Skin epidermis (tissue), 12 donors: Measurements from ENCODE around the gene PALS1.
"Not testable (repeated sequence)": the region's sequence is repeated elsewhere in the genome, so short reads cannot be mapped to it uniquely, and the experiment has no call there.

ENCODE experiments used
- H3K27ac ChIP-seq, 21 experiments: fragments of 200-600 bp; sonication (generic) in 11 of 21; one replicate each; pipeline ENCODE4 v1.5.0; 2020; ENCODE audit warnings: mild to moderate bottlenecking in 3 of 21, inconsistent platforms in 2 of 21, moderate library complexity in 2 of 21
- H3K4me3 ChIP-seq, 7 experiments: fragments of 200-600 bp; sonication (generic) in 2 of 7; one replicate each; pipeline ENCODE4 v1.5.0; 2020; ENCODE audit warnings: inconsistent platforms in 2 of 7, mild to moderate bottlenecking in 2 of 7, moderate library complexity in 1 of 7

PALS1 gene

DNA sequence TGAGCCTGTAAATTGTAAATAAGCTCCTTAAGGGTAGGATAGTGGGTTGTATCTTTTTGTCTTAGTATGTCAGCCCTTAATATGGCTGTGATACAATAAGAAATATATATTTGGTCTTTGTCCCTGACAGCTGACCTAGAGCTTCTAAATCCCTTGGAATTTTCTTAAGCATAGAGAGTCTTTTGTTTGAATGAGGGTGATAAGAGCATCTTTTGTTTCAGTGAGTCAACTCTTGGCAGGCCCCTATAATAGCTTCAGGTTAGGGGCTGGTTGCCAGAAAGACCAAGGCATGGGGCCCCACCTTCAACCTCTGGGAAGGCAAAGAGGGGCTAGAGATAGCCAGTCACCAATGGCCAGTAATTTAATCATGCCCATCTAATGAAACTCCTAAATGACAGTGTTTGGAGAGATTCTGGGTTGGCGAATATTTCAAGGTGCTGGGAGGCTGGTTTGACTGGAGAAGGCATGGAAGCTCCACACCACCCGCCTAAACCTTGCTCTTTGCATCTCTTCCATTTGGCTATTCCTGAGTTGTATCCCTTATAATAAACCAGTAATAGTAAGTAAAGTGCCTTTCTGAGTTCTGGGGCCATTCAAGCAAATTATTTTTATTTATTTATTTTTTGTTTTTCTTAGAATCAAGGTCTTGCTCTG, 10.5 kb downstream of the PALS1 start:
- Histone ChIP-seq H3K4me3 (no peak overlapping the region), H3K27ac (no peak overlapping the region)

DNA sequence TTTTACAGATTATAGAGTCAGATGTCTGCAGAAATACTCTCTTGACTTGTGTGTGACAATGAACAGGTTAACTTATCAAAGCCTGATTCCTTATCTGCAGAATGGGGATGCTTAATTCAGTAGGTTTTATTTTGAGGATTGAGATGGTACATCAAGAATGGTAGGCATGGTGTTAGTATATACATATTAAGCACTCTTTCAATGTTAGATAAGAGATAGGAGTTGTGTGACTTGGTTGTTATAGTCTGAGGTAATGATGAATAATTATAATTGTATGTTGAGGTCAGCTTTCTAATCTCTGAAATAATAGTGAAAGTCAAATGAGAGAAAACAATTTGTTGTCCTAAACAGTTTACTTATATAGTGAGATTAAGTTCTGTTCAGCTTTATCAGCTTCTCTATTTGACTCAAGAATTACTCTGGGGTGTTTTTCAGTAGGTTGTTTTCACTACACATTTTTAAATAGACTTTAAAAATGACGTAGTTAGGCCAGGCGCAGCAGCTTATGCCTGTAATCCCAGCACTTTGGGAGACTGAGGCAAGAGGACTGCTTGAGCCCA, 11.9 kb downstream of the PALS1 start:
- Histone ChIP-seq H3K4me3 (no peak overlapping the region), H3K27ac (no peak overlapping the region)

DNA sequence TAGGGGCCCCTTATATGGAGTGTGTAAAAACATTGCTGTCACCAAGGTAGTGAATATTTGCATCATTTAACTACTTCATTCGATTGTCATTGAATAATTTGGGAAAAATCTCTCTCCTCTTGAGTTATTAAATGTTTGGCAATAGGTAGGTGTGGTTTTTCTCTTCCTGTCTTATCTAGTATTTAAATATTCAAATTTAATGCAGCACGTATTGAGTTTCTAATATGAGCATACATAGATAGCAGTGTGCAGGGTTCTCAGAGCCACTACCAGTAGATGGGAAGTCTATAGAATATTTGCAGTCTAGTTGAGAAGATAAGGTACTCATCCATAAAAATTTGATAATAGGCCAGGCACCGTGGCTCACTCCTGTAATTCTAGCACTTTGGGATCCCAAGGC, 16.7 kb downstream of the PALS1 start:
- Histone ChIP-seq H3K27ac (no peak overlapping the region), H3K4me3 (no peak overlapping the region)

DNA sequence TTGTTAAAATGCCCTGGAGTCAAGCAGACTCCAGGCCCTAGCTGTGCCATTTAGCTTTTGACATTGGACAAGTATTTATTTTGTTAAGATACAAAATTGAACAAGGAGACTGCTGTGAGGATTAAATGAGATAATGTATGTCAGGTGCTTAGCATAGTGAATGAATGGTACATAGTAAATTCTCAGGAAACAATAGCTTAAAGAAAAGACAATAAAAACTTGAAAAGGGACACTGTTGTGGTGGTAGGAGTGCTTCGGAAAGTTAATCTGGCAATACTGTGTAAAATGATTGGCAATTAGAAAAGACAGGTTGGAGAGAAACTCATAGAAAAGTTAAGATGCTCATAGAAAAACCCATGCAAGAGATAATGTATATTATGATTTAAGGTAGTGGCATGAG, 19.7 kb downstream of the PALS1 start:
- Histone ChIP-seq H3K4me3 (no peak overlapping the region), H3K27ac (no peak overlapping the region)

DNA sequence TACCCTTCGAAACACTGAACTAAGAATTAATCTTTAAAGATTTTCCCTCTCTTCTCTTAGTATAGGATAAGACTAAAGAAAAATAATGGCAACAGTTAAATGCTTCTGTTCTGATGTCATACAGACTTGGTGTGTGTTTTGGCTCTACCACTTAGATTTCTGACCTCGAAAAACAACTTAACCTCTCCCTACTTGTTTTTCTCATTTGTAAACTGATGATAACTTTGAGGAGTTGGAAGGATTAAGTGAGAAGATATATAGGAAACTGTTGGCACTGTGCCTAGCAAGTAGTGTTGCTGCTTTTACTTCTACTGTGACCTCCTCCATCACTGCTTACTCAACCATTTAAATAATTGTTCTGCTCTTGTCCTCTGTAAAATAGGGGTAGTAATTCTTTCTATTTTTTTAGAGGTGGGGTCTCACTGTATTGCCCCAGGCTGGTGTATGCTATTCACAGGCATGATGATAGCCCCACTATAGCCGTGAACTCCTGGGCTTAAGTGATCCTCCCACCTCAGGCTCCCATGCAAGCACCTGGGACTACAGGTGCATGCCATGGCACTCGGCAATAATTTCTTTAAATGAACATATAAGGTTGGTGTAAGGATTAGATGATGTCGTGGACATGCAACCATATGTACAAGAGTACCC, 22.4 kb downstream of the PALS1 start:
- Histone ChIP-seq H3K27ac (no peak overlapping the region), H3K4me3 (no peak overlapping the region)

DNA sequence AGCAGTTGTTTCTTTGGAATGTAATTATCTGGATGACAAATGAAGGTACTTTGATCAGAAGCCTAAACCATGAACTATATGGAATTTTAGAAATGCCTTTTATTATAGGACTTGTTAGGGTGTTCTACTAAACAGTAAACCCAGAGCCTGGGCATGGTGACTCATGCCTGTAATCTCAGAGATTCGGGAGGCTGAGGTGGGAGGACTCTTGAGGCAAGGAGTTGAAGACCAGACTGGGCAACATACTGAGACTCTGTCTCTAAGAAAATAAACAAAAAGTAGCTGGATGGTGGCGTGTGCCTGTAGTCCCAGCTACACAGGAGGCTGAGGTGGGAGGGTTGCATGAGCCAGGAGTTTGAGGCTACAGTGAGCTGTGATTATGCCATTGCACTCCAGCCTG, 23.9 kb downstream of the PALS1 start:
- H3K27ac ChIP-seq = no peak overlapping the region

DNA sequence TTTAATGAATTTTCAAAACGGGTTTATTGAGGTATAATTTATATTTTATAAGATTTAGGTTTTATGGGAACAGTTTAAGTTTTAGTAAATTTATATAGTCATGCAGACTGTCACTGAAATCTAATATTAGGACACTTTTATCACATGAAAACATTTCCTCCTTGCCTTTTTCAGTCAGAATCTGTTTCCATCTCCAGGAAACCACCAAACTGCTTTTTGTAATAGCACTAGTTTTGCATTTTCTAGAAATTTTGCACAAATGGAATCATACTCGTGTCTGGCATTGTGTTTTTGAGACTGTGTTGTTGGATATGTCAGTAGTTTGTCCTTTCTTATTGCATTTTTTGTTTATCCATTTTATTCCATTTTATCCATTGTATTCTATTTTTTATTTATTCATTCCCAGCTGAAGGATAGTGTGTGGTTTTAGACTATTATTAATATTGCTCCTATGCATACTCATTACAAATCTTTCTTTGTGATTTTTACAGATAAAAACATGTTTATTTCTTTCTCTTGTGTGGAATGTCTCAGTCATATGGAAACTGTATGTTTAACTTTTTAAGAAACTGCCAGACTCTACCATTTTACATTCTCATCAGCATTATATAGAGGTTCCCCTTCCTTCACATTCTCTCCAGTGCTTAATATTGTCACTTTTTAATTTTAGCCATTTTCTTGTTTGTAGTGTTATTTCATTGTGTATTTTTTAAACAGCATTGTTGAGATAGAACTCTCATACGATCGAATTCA, 26.5 kb downstream of the PALS1 start:
- Histone ChIP-seq H3K27ac (peak overlapping the region in 1 of 21 experiments; percentile 17), H3K4me3 (no peak overlapping the region)

More for the DNA sequence above, 23.9 kb downstream of the PALS1 start:
- no peak overlapping the region for H3K4me3 ChIP-seq

DNA sequence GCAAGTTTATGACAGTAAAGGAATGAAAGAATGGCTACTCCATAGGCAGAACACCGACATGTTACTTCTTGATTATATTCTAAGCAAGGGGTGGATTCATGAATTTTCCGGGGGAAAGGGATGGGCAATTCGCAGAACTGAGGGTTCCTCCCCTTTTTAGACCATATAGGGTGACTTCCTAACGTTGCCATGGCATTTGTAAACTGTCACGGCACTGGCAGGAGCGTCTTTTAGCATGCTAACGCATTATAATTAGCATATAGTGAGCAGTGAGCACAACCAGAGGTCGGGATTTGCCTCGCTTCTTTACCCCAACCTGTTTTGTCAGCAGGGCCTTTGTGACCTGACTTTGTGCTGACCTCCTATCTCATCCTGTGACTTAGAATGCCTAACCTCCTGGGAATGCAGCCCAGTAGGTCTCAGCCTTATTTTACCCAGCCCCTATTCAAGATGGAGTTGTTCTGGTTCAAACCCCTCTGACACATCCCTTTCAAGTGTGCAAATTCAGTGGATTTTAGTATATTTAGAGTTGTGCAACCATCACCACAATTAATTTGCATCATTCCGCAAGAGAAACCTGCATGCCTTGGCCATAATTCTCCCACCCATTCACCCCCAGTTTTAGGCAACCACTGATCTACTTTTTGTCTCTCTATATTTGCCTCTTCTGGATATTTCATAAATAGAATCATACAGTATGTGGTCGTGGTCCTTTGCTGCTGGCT, 27.4 kb downstream of the PALS1 start:
- Histone ChIP-seq H3K4me3 (no peak overlapping the region), H3K27ac (peak overlapping the region in 2 of 21 experiments; percentile 17 to 68)

DNA sequence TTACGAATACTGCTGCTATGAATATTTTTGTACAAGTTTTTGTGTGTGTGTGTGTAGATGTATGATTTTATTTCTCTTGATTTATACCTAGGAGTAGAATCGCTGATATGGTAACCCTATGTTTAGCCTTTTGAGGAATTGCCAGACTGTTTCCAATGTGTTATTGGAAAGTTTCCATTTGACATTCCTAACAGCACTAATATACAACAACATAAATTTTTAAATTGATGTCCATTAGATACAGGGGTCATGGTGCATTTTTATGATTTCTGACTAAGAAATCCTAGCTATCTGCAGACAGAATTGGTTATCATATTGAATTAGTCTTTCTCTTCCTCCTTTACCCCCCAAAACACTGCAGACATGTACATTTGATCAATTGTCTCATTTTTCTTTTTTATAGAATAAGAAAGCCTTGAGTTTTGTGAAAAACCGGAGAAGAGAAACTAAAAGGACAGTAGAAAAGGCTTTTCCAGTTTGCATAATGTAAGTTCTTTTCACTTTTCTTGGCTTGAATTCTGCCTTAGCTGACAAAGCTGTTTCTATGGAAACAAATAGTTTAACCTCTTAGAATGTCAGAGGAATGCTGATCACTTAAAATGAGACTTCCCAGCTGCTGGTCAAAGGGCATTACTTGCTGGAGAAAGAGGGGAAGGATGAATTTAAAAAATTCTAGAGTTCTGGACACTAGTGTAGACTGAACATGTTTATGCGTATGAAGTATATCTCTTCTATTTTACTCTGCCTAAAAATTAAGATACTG, 28.2 kb downstream of the PALS1 start:
- H3K27ac ChIP-seq = peak overlapping the region in 4 of 21 experiments; percentile 11 to 63 (median 26)
- no peak overlapping the region for H3K4me3 ChIP-seq

DNA sequence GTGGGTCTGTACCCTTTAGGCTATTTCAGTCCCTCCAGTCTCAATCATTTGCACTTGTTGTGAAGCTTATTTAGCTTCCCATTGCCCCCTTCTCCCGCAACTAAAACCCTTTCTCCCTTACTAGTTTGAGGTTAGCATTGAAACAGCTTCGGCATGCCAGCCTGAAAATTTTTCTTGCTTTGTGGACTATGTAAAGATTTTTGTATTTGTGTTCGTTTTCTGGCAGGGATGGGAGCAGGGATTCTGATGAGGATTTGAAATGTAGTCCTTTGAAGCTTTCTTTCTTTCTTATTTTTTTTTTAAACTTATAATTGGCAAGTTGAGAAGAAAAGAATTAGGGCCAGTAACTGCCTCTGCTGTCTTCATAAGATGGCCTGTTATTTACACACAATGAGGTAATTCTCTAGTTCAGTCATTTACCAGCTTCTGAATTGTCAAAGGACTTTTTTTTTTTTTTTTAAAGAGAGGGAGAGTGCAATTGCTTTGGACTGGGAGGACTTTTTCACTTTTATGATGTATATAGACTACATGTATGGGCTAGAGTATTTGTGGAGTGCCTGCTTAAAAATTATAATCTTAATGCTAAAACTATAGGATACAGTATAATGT, 29.0 kb downstream of the PALS1 start:
- Histone ChIP-seq H3K4me3 (no peak overlapping the region), H3K27ac (peak overlapping the region in 3 of 21 experiments; percentile 19 to 63 (median 21))

DNA sequence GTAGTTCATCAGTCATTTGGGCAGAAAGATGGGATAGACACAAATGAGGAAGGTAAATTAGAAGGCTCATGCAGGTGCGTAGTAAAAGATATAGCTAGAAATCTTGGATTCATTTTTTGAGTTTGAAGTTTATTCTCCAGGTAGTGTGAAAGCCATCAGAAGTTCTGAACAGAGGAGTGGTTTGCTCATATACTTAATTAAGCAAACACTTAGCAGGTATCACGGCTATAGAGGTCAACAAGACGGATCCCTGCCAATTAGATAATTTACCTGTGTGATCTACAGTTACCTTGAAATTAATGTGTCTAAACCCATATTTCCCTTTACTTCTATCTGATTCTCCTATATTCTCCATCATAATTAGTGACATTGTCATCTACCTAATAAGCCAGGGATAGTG, 29.7 kb downstream of the PALS1 start:
- Histone ChIP-seq H3K27ac (peak overlapping the region in 1 of 21 experiments; percentile 63), H3K4me3 (no peak overlapping the region)

DNA sequence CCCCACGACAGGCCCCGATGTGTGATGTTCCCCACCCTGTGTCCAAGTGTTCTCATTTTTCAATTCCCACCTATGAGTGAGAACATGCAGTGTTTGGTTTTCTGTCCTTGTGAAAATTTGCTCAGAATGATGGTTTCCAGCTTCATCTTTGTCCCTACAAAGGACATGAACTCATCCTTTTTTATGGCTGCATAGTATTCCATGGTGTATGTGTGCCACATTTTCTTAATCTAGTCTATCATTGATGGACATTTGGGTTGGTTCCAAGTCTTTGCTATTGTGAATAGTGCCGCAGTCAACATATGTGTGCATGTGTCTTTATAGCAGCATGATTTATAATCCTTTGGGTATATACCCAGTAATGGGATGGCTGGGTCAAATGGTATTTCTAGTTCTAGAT, 32.0 kb downstream of the PALS1 start:
- not testable (repeated sequence) for H3K27ac ChIP-seq, H3K4me3 ChIP-seq

DNA sequence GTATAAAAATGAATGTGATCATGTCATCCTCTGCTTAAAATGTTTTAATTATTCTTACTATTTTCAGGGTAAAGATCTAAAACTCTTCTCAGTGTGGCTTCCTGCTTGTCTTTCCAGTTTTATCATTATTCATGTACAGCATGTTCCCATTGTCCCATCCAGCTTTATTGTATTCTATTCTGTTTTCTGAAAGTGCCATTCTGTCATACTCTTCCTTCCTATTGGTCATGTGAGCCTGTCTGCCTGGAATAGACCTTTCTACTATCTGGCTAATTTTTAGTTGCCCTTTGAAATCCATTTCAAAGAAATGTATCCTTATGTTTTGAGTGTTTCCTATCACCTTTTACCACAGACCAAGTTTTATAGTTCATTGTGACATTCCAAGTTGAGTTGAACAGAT, 34.9 kb downstream of the PALS1 start:
- Histone ChIP-seq H3K4me3 (no peak overlapping the region), H3K27ac (no peak overlapping the region)

DNA sequence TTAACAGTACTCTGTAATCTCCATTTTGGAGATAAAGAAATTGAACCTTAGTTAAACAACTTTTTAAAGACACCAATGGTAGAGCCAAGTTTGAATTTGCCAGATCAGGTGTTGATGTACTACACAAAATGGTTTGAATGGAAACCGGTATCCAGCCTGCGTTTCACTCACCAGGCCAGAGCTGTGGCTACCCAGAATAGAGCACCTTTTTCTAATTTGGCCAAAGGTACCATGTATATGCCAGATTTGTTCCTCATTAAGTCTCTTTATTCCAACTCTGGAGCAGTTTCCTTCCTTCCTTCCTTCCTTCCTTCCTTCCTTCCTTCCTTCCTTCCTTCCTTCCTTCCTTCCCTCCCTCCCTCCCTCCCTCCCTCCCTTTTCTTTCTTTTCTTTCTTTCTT, 39.3 kb downstream of the PALS1 start:
- no peak overlapping the region for H3K27ac ChIP-seq
- H3K4me3 ChIP-seq = no peak overlapping the region

DNA sequence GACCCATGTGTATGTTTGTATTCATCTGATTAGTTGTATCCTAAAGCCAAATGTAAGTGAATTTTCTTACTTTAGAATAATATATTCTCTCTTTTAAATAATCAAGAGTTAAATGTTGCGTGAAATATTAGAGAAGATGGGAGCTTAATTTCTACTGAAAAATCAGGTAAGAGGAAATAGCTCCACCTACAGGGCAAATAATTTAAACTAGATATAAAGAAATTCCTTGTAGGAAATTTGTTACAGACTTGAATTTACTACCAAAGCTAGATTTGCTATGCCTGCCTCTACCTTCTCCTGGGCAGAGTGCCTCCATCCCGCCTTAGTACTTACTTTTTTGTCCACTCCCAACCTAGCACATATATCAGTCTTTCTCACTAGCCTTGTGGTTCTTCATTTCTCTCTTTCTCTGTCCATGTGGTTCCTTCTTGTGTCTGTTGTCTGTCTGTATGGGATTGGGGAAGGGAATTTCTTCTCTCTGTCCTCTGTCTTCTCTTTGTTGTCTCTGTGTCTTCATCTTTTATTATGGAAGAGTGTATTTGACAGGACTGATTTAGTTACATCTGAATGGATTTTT, 44.7 kb downstream of the PALS1 start:
- Histone ChIP-seq H3K4me3 (no peak overlapping the region), H3K27ac (no peak overlapping the region)
